H9 (cell line): ENCODE data around the gene XPC. TPM values are rescaled to one million over a fixed set of nuclear protein-coding genes. Genes with fewer than 3 reads are reported as not detected.

ENCODE experiments used
- DNase-seq: peaks from one replicate; pipeline ENCODE4 v3.0.0-alpha.2; 2017
- H2AFZ ChIP-seq: one replicate; pipeline ENCODE4 v1.6.1; 2013; ENCODE audit warnings: mild to moderate bottlenecking, low read length, control low read depth, moderate library complexity
- H2AK5ac ChIP-seq: 2 replicates; pipeline ENCODE4 v1.6.1; 2013; ENCODE audit warnings: low read length, control low read depth, mixed read lengths; ENCODE audit not compliant: insufficient read length
- H2BK120ac ChIP-seq: one replicate; pipeline ENCODE4 v1.6.1; 2013; ENCODE audit warnings: low read depth, mild to moderate bottlenecking, low read length, control low read depth, inconsistent platforms; ENCODE audit not compliant: poor library complexity, severe bottlenecking
- H2BK12ac ChIP-seq: 2 replicates; pipeline ENCODE4 v1.6.1; 2013; ENCODE audit warnings: low read length, control low read depth, mixed read lengths, low read depth; ENCODE audit not compliant: insufficient read length
- H2BK15ac ChIP-seq: 2 replicates; pipeline ENCODE4 v1.6.1; 2013; ENCODE audit warnings: low read depth, low read length, control low read depth
- H2BK20ac ChIP-seq: one replicate; pipeline ENCODE4 v1.6.1; 2013; ENCODE audit warnings: low read depth, mild to moderate bottlenecking, low read length, control low read depth, inconsistent platforms; ENCODE audit not compliant: poor library complexity, severe bottlenecking
- H2BK5ac ChIP-seq: 2 replicates; pipeline ENCODE4 v1.6.1; 2013; ENCODE audit warnings: low read length, control low read depth, mixed read lengths; ENCODE audit not compliant: insufficient read length
- H3K14ac ChIP-seq: 2 replicates; pipeline ENCODE4 v1.6.1; 2013; ENCODE audit warnings: low read length, control low read depth; ENCODE audit not compliant: insufficient read depth
- H3K18ac ChIP-seq: 2 replicates; pipeline ENCODE4 v1.6.1; 2013; ENCODE audit warnings: low read depth, mild to moderate bottlenecking, mixed read lengths, low read length, control low read depth; ENCODE audit not compliant: insufficient read length
- H3K23ac ChIP-seq: 2 replicates; pipeline ENCODE4 v1.6.1; 2013; ENCODE audit warnings: low read length, control low read depth, mixed read lengths, low read depth; ENCODE audit not compliant: insufficient read length
- H3K23me2 ChIP-seq: 2 replicates; pipeline ENCODE4 v1.6.1; 2013; ENCODE audit warnings: low read depth, mild to moderate bottlenecking, mixed read lengths, low read length, control low read depth; ENCODE audit not compliant: insufficient read length, poor library complexity, severe bottlenecking
- H3K27ac ChIP-seq: 2 replicates; pipeline ENCODE4 v1.5.1; 2013; ENCODE audit warnings: low read length, control low read depth, mixed read lengths, low read depth; ENCODE audit not compliant: insufficient read length
- H3K27me3 ChIP-seq: 2 replicates; pipeline ENCODE4 v1.6.1; 2013; ENCODE audit warnings: low read length, control low read depth, inconsistent platforms; ENCODE audit not compliant: insufficient read depth
- H3K4ac ChIP-seq: 2 replicates; pipeline ENCODE4 v1.6.1; 2013; ENCODE audit warnings: low read depth, mild to moderate bottlenecking, control low read depth, inconsistent platforms, low read length, moderate library complexity
- H3K4me1 ChIP-seq: 2 replicates; pipeline ENCODE4 v1.6.1; 2013; ENCODE audit warnings: low read length, control low read depth, inconsistent platforms; ENCODE audit not compliant: insufficient read depth
- H3K4me2 ChIP-seq: 2 replicates; pipeline ENCODE4 v1.6.1; 2013; ENCODE audit warnings: low read length, control low read depth, mixed read lengths; ENCODE audit not compliant: insufficient read length, insufficient read depth
- H3K56ac ChIP-seq: 2 replicates; pipeline ENCODE4 v1.6.1; 2013; ENCODE audit warnings: low read depth, mild to moderate bottlenecking, mixed read lengths, low read length, control low read depth; ENCODE audit not compliant: insufficient read length
- H3K79me1 ChIP-seq: 2 replicates; pipeline ENCODE4 v1.6.1; 2013; ENCODE audit warnings: low read depth, mild to moderate bottlenecking, moderate library complexity, low read length, control low read depth, inconsistent platforms; ENCODE audit not compliant: insufficient read depth, poor library complexity, severe bottlenecking
- H3K79me2 ChIP-seq: 2 replicates; pipeline ENCODE4 v1.6.1; 2013; ENCODE audit warnings: low read length, control low read depth, inconsistent platforms; ENCODE audit not compliant: insufficient read depth
- H3K9ac ChIP-seq: 2 replicates; pipeline ENCODE4 v1.6.1; 2013; ENCODE audit warnings: low read length, control low read depth, mixed read lengths; ENCODE audit not compliant: insufficient read length; ENCODE audit errors: extremely low read depth
- H3K9me3 ChIP-seq: one replicate; pipeline ENCODE4 v1.6.1; 2013; ENCODE audit warnings: low read depth, low read length, inconsistent platforms; ENCODE audit not compliant: control insufficient read depth
- H3T11ph ChIP-seq: one replicate; pipeline ENCODE4 v1.6.1; 2013; ENCODE audit warnings: mild to moderate bottlenecking, low read length, control low read depth, inconsistent platforms
- H4K20me1 ChIP-seq: one replicate; pipeline ENCODE4 v1.6.1; 2013; ENCODE audit not compliant: control insufficient read depth, insufficient read length, insufficient read depth
- H4K5ac ChIP-seq: 2 replicates; pipeline ENCODE4 v1.6.1; 2013; ENCODE audit warnings: low read depth, mild to moderate bottlenecking, mixed read lengths, low read length, control low read depth; ENCODE audit not compliant: insufficient read length
- H4K8ac ChIP-seq: replicated peaks from 2 replicates; pipeline ENCODE4 v1.6.1; 2013; ENCODE audit warnings: low read length, control low read depth, mixed read lengths, low read depth; ENCODE audit not compliant: insufficient read length
- H4K91ac ChIP-seq: 2 replicates; pipeline ENCODE4 v1.6.1; 2013; ENCODE audit warnings: low read depth, mild to moderate bottlenecking, moderate library complexity, mixed read lengths, low read length, control low read depth; ENCODE audit not compliant: insufficient read length
- H3K27ac Mint-ChIP-seq, 3 experiments: 2 replicates in 2 of 3; 3 replicates in 1 of 3; pipeline ENCODE4 v1.8.0; 2020 to 2021; ENCODE audit warnings: mixed read lengths in 3 of 3, mild to moderate bottlenecking in 1 of 3, moderate library complexity in 1 of 3
- H3K27me3 Mint-ChIP-seq: 2 replicates; pipeline ENCODE4 v1.8.0; 2021; ENCODE audit warnings: low read depth, mild to moderate bottlenecking, moderate library complexity, mixed read lengths
- H3K36me3 Mint-ChIP-seq, 3 experiments: 2 replicates in 2 of 3; 3 replicates in 1 of 3; pipeline ENCODE4 v1.8.0; 2020 to 2021; ENCODE audit warnings: low read depth in 3 of 3, mixed read lengths in 3 of 3; ENCODE audit not compliant: insufficient read depth in 1 of 3
- H3K4me1 Mint-ChIP-seq, 2 experiments: 2 replicates each; pipeline ENCODE4 v1.8.0; 2020; ENCODE audit warnings: mixed read lengths in 2 of 2
- H3K4me3 Mint-ChIP-seq, 2 experiments: 2 replicates in 1 of 2; 3 replicates in 1 of 2; pipeline ENCODE4 v1.8.0; 2020 to 2021; ENCODE audit warnings: mild to moderate bottlenecking in 2 of 2, mixed read lengths in 2 of 2, moderate library complexity in 1 of 2
- H3K9me3 Mint-ChIP-seq, 2 experiments: 2 replicates in 1 of 2; 3 replicates in 1 of 2; pipeline ENCODE4 v1.8.0; 2020; ENCODE audit warnings: mild to moderate bottlenecking in 2 of 2, mixed read lengths in 2 of 2, moderate library complexity in 1 of 2
- WGBS: extraction: QIAGEN DNeasy Blood & Tissue Kit; methylation state at CpG from one replicate; pipeline ENCODE4 v1.1.7; 2013; ENCODE audit warnings: missing lambda C conversion rate, low lambda C conversion rate, mixed read lengths; ENCODE audit not compliant: insufficient read length; ENCODE audit errors: extremely low coverage; 5-methylcytosine and 5-hydroxymethylcytosine counted together
- total RNA-seq: library from RNA; stranded (reverse); gene quantifications from 2 replicates; pipeline ENCODE4 v1.2.1, GENCODE V29; 2021
- TF ChIP-seq, protein P1 (sequence below): fragments of 200-600 bp; sonication (generic); conservative IDR thresholded peaks from 3 replicates; pipeline ENCODE4 v1.8.0; 2021; ENCODE audit warnings: antibody characterized with exemption, mild to moderate bottlenecking

Gene XPC
- total RNA-seq, 1 experiment from 2014 or later = 30.3 TPM

DNA sequence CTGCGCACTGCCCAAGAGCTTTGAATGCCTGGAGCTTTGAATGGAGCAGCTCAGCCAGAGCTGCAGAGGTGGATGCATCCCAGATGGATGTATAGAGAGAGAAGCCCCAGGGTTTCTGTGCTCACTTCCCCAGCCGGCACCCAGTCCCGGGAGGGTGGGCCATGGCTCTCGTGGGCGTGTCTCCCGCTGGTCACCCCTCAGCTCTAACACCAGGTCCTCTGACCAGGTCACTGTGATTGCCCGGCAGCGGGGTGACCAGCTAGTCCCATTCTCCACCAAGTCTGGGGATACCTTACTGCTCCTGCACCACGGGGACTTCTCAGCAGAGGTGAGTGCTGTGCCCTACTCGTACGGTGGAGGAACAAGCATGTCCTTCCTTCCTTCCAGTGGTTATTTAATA lies 42.8 kb downstream of the XPC start:
- Histone ChIP-seq H3K56ac (no peak overlapping the region), H3K9me3 (no peaks in the 10 kb centered on the region), H3K4me1 (no peaks in the 10 kb centered on the region), H2AFZ (no peak overlapping the region), H2AK5ac (no peak overlapping the region), H3K23me2 (no peaks in the 10 kb centered on the region), H3K4me2 (no peak overlapping the region), H4K8ac (no peak overlapping the region), H4K5ac (no peak overlapping the region), H2BK120ac (no peak overlapping the region), H3K27ac (no peak overlapping the region), H3K79me2 (no peaks in the 10 kb centered on the region), H2BK5ac (no peak overlapping the region), H3K79me1 (no peaks in the 10 kb centered on the region), H3K23ac (no peak overlapping the region), H4K91ac (no peak overlapping the region), H2BK12ac (no peak overlapping the region), H3K9ac (no peak overlapping the region), H3K18ac (no peak overlapping the region), H3T11ph (no peak overlapping the region), H4K20me1 (no peaks in the 10 kb centered on the region), H2BK15ac (no peak overlapping the region), H3K4ac (no peak overlapping the region), H3K27me3 (no peaks in the 10 kb centered on the region), H3K14ac (no peak overlapping the region), H2BK20ac (no peak overlapping the region)
- no peaks in the 10 kb centered on the region for H3K4me1 Mint-ChIP-seq
- TF ChIP-seq, protein P1, sequence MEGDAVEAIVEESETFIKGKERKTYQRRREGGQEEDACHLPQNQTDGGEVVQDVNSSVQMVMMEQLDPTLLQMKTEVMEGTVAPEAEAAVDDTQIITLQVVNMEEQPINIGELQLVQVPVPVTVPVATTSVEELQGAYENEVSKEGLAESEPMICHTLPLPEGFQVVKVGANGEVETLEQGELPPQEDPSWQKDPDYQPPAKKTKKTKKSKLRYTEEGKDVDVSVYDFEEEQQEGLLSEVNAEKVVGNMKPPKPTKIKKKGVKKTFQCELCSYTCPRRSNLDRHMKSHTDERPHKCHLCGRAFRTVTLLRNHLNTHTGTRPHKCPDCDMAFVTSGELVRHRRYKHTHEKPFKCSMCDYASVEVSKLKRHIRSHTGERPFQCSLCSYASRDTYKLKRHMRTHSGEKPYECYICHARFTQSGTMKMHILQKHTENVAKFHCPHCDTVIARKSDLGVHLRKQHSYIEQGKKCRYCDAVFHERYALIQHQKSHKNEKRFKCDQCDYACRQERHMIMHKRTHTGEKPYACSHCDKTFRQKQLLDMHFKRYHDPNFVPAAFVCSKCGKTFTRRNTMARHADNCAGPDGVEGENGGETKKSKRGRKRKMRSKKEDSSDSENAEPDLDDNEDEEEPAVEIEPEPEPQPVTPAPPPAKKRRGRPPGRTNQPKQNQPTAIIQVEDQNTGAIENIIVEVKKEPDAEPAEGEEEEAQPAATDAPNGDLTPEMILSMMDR = no peak
- WGBS = no CpG with 5 or more reads among the region's 11 CpGs
- H3K36me3 Mint-ChIP-seq = peaks cover 15 to 86% (median 55%) of the 10 kb centered on the region in 3 experiments; a peak in 6 of 7 replicates
- H3K4me3 Mint-ChIP-seq = no peak overlapping the region
- H3K27me3 Mint-ChIP-seq = no peaks in the 10 kb centered on the region
- no peak for DNase-seq
- H3K9me3 Mint-ChIP-seq = no peaks in the 10 kb centered on the region
- H3K27ac Mint-ChIP-seq = no peak overlapping the region
